Psoas muscle (tissue), 8 donors: Measurements from ENCODE around the gene MRC2. TPM values are rescaled to one million over a fixed set of nuclear protein-coding genes. Genes with fewer than 3 reads are reported as not detected.

Experiments
- ATAC-seq, 4 donors: fragments of 200-7000 bp; cut with Tn5 transposase; one replicate each; pipeline ENCODE4 v1.9.1; 2020; ENCODE audit warnings: moderate library complexity in 3 of 4, mild to moderate bottlenecking in 2 of 4
- DNase-seq, 2 donors: peaks; one replicate each; pipeline ENCODE4 v3.0.0-alpha.2; 2020
- H3K27ac ChIP-seq: fragments of 200-600 bp; one replicate; pipeline ENCODE4 v1.8.0; 2022
- H3K27me3 ChIP-seq, 3 donors: fragments of 200-600 bp in 1 of 3; one replicate each; pipeline versions ENCODE4 v1.6.1 to v1.8.0; 2013 to 2022; ENCODE audit warnings: low read length in 2 of 3, mild to moderate bottlenecking in 2 of 3, moderate library complexity in 1 of 3; ENCODE audit not compliant: insufficient read depth in 3 of 3
- H3K36me3 ChIP-seq, 2 donors: fragments of 200-600 bp in 1 of 2; one replicate each; pipeline versions ENCODE4 v1.6.1 to v1.8.0; 2013 to 2022; ENCODE audit warnings: low read depth in 1 of 2, mild to moderate bottlenecking in 1 of 2, moderate library complexity in 1 of 2; ENCODE audit not compliant: insufficient read depth in 1 of 2
- H3K4me1 ChIP-seq: fragments of 200-600 bp; one replicate; pipeline ENCODE4 v1.8.0; 2022
- H3K4me3 ChIP-seq: fragments of 200-600 bp; one replicate; pipeline ENCODE4 v1.8.0; 2022; ENCODE audit warnings: mild to moderate bottlenecking
- H3K9me3 ChIP-seq: fragments of 200-600 bp; one replicate; pipeline ENCODE4 v1.8.0; 2022
- CTCF ChIP-seq: fragments of 200-600 bp; IDR thresholded peaks from one replicate; pipeline ENCODE4 v1.8.0; 2022; ENCODE audit warnings: antibody characterized with exemption
- WGBS, 3 donors: extraction: QIAGEN DNeasy Blood & Tissue Kit; methylation state at CpG; one replicate each; pipeline versions ENCODE4 v1.1.6 to v1.1.7; 2013; 5-methylcytosine and 5-hydroxymethylcytosine counted together
- intact Hi-C, 2 donors: fragments of 100-400 bp; cut with DNase I; formaldehyde crosslinking; loops; one replicate each; pipeline versions ENCODE4 v1.11.0 to v1.14.2; 2022
- polyA plus RNA-seq, 3 donors: library from polyadenylated mRNA; stranded (reverse); fragments of 200-250 nt; gene quantifications; one replicate each; pipeline ENCODE4 v1.2.3, GENCODE V29; 2013
- total RNA-seq, 4 donors: library from RNA; stranded (reverse); fragmentation: NEBNext Ultra II Directional in 2 of 4; extraction: Animal tissue kit (Norgen Biotek cat#: 25700) in 2 of 4; gene quantifications; one replicate each; pipeline versions ENCODE4 v1.2.1 to v1.2.4, GENCODE V29; 2021 to 2023
- donor health status: healthy with polysubstance abuse.
- donor health status: DM: no; HTN: no; CAD: no; lungs with moderate emphysema.
- donor health status: Bipolar disorder and iron deficiency.
- donor health status: healthy.
- donor health status: DM: yes; HTN: yes; CAD: no.
- donor health status: DM: no; HTN: no; CAD: no.
- donor health status: DM: no; HTN: no; CAD: no.
- donor health status: DM: yes; HTN: yes; CAD: no.

The MRC2 gene
- total and polyA plus RNA-seq, 7 donors: 3.5 to 17.5 (median 5.9) TPM

- H3K36me3 ChIP-seq: no peaks in the 10 kb centered on the region
- ATAC-seq (no peak), DNase-seq (no peak)
- peak overlapping the region; percentile 71 for H3K4me3 ChIP-seq
- peaks cover 5% of the 10 kb centered on the region for H3K4me1 ChIP-seq
- H3K27ac ChIP-seq: peak overlapping the region; percentile 27
- intact Hi-C loops: loop anchor here (1.0 to 5.0 kb wide), 3 partner anchors 261 to 701 kb away; partner anchors contain the start of gene TANC2 (in 1 of the 2)
- peaks cover 0 to 21% (median 0%) of the 10 kb centered on the region in 3 donors for H3K27me3 ChIP-seq
- no peak for TF ChIP-seq CTCF
- H3K9me3 ChIP-seq: no peaks in the 10 kb centered on the region
- WGBS, 3 donors: 51 to 53% (median 51%) methylated on average over 14 of the region's 14 CpGs
Observed at GRCh38 chr17:62705778-62706597, 78.5 kb downstream of the MRC2 start.

- no peak overlapping the region for H3K27ac ChIP-seq
- H3K4me1 ChIP-seq: peaks cover 5% of the 10 kb centered on the region
- no peaks in the 10 kb centered on the region for H3K36me3 ChIP-seq
- H3K4me3 ChIP-seq: no peak overlapping the region
- no peak for TF ChIP-seq CTCF
- H3K9me3 ChIP-seq: no peaks in the 10 kb centered on the region
- WGBS, 3 donors: 85 to 87% (median 86%) methylated on average over 20 of the region's 20 CpGs
- no peak for ATAC-seq
- no peak for DNase-seq
- intact Hi-C loops: loop anchor here in 1 of 2 donors (5.0 kb wide), 1 partner anchor 260 kb away; the partner anchor contains the start of gene TANC2
- peaks cover 0 to 18% (median 0%) of the 10 kb centered on the region in 3 donors for H3K27me3 ChIP-seq
Observed at GRCh38 chr17:62706598-62707424, 79.3 kb downstream of the MRC2 start.

GRCh38 chr17:62707425-62707739 is 79.9 kb downstream of the MRC2 start:
- Histone ChIP-seq H3K27ac (no peak overlapping the region), H3K4me1 (peaks cover 5% of the 10 kb centered on the region), H3K4me3 (no peak overlapping the region), H3K9me3 (no peaks in the 10 kb centered on the region), H3K27me3 (peaks cover 0 to 18% (median 0%) of the 10 kb centered on the region in 3 donors), H3K36me3 (no peaks in the 10 kb centered on the region)
- WGBS, 3 donors: 94 to 95% (median 95%) methylated on average over 9 of the region's 9 CpGs
- ATAC-seq: no peak
- intact Hi-C loops: loop anchor here in 1 of 2 donors (5.0 kb wide), 1 partner anchor 260 kb away; the partner anchor contains the start of gene TANC2
- DNase-seq: no peak
- TF ChIP-seq CTCF: no peak

- Histone ChIP-seq H3K27ac (no peak overlapping the region), H3K9me3 (no peaks in the 10 kb centered on the region), H3K4me3 (no peak overlapping the region), H3K36me3 (no peaks in the 10 kb centered on the region), H3K27me3 (peaks cover 0 to 7% (median 0%) of the 10 kb centered on the region in 3 donors), H3K4me1 (peaks cover 1% of the 10 kb centered on the region)
- TF ChIP-seq CTCF: no peak
- intact Hi-C loops: loop anchor here in 1 of 2 donors (5.0 kb wide), 1 partner anchor 259 kb away; the partner anchor contains the start of gene TANC2
- DNase-seq (no peak), ATAC-seq (no peak)
- 58 to 70% (median 61%) methylated on average over 2 of the region's 2 CpGs for WGBS, 3 donors
Observed at GRCh38 chr17:62708587-62708986, 81.1 kb downstream of the MRC2 start.
